Astrocyte of the hippocampus (primary cell): ENCODE results near the gene CD99.
A peak's percentile ranks its signal among the peaks of the same experiment; 100 is the strongest.
"Not testable (repeated sequence)": the region's sequence is repeated elsewhere in the genome, so short reads cannot be mapped to it uniquely, and the experiment has no call there.

Experiments used
- DNase-seq: peaks from one replicate; pipeline ENCODE4 v3.0.0; 2011; ENCODE audit warnings: low read depth, low spot score

The CD99 gene

DNA sequence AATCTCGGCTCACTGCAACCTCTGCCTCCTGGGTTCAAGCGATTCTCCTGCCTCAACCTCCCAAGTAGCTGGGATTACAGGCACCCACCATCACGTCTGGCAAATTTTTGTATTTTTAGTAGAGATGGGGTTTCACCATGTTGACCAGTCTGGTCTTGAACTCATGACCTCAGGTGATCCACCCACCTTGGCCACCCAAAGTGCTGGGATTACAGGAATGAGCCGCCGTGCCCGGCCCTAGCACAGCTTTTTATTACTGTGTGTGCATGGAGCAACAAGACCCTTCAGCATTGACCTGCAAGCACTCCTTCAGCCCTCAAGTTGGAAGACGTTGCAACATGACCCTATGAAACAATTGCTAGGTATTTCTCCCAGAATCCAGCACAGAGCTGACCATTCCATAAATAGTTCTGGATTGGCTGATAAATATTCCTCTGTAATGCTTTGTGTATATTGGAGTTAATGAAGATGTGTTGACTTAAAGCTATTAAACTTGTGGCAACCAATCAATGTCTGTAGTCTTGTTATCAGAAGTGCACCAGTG, 15.4 kb upstream of the CD99 start:
- DNase-seq = not testable (repeated sequence)

DNA sequence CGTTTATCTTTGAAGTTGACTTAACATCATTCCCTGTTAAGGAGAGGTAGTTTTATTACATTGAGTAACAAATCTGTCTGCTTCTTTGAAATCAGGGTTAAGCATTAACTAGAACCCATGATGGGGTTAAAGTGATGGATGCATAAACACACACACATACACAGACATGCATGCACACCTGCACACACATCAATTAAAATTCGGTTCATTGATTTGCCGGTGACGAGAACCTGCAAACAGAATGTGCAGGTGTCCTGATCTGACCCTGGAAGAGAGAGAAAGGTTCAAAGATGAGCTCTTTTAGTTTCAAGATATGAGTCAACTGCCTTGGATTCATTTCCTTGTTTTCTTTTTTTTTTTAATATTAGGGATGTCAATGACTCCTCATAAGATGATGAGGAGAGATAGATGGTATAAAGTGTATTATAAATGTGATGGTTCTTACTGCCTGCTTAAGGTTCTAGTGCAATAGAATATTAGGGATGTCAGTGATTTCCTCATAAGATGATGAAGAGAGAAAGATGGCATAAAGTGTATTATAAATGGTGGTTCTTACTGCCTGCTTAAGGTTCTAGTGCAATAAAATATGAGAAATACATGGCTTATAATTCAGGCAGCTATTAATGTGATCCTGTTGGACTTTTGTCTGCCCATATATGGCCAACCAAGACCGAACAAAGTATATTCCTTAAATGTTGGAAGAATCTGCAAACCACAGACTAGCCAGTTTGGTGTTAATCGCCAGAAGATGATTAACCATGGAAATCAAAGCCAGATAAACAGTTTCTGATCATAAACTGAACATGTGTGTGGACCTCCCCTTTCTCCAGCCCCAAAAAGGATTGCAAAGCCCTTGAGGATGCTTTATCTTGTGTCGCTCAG, 14.1 kb upstream of the CD99 start:
- DNase-seq = peak; percentile 27

DNA sequence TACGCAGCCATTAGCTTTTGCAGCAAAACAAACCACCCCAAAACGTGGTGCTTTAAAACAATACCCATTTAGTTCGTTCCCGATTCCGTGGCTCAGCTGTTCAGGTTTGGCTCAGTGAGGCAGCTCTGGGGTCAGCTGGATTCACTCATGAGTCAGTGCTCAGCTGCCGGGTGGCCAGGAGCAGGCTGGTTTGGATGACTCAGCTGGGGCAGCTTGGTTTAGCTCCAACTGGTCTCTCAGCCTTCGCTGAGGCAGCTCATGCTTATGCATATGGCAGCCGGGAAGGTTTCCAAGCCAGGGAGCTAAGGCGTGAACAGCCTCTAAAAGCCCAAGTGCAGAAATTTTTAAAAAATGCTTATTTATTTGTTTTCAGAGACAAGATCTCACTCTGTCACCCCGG, 13.3 kb upstream of the CD99 start:
- DNase-seq = peak; percentile 98

DNA sequence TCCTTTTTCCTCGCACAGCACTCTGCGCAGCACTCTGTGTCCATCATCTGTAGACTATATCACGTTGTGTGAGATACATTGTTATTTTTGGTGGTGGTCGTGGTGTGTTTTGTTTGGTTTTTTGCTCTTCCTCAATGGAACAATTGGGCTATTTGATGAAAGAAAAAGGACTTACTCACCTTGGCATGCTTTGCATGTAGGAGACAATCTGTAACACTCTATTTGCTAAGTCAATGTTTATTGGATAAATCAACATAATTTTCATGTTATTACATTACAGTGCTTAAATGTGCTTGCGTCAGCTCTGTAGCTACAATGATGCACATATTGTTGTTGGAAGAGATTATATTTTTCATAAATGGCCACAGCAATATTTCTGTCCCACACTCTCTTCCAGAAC, 12.5 kb upstream of the CD99 start:
- DNase-seq = no peak

- DNase-seq = peak; percentile 82
These were observed 11.3 kb upstream of the CD99 start for GRCh38 chrX:2679534-2680485.

DNA sequence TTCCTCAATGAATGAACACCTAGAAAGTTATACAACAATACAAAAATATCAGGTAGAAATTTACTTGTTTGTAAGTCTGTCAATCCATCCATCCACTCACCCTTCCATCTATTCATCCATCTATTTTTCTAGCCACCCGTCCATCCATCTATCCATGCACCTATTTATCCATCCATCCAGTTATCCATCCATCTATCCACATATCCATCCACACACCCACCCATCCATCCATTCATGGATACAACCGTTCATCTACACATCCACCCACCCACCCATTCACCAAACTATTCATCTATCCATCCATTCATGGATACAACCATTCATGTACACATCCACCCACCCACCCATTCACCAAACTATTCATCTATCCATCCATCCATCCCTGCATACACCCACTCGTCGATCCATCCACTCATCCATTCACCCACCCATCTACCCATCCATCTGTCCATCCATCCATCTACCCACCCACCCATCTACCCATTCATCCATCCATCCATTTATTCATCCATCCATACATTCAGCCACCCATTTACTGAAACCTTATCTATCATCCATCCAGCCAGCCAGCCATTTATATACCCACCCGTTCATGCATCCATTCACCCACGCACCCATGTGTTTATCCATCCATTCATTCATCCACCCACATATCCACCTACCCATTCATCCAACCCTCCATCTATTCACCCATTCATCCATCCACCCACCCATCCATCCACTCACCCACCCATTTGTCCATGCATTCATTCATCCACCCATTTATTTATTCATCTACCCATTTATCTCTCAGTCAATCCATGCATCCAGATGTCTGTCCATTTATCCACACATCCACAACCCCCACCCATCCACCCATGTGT, 10.4 kb upstream of the CD99 start:
- no peak for DNase-seq

GRCh38 chrX:2682565-2683177, 8.4 kb upstream of the CD99 start:
- no peak for DNase-seq

DNA sequence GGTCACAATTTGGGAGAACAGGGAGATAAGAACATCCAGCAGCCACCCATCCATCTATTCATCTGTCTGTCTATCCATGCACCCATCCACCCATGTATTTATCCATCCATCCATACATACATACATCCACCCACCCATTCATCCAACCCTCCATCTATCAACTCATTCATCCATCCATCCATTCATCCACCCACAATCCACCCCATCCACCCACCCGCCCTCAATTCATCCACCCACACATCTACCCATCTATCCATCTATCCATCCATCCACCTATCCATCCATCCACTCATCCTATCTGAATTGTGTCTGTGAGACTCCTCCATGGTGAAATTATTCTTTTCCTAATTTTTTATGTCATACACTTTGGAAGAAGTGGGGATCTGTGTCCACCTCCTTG, 6.8 kb upstream of the CD99 start:
- no peak for DNase-seq

DNA sequence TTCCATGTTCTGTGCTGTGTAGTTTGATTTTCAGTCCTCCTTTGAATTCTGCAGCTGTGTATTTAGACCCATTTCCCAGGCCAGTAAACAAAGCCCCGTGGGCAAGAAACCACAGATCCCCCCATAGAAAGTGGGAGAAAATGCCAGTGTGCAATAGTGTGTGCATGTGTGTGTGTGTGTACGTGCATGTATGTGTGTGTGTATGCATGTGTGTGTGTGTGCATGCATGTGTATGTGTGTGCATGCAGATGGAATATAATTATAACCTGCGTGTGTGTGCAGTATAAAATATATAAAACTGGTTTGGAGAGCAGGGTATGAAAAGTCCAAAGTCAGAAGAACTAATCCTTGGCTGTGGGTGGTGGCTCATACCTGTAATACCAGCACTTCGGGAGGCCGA, 5.2 kb upstream of the CD99 start:
- DNase-seq = no peak

DNA sequence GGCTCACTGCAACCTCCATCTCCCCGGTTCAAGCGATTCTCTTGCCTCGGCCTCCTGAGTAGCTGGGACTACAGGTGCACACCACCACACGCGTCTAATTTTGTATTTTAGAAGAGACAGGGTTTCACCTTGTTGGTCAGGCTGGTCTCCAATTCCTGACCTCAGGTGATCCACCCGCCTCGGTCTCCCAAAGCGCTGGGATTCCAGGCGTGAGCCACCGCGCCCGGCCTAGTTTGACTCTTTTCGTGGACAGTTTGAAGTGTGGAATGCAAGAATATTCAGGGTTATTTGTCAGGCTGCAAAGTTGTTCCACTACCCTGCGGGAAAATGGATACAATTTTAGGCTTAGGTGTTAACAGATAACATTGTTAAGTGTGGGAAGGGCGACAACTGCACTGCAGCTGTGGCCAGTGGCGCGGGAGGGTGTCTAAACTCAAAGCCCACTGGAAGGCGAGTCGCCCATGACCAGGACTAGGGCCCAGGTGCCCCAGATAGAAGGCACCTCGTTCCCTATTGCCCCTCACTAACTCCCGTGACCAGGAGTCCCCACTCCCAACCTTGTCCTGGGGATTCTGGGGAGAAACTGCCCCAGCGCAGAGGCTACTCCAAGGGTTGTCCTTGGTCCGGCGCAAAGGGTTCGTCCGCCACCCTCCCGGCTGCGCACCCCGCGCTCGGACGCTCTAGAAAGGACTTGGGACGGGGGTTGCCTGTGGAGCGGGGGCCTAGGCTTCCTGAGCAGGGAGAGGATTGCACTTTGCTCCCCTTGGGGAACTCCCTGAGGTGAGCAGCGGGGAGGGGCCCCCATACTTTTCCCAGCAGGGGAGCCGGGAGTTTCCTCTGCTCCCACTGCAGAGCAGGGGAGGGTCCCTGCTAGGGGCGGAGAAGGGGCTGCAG, 1.1 kb upstream of the CD99 start:
- DNase-seq = no peak

DNA sequence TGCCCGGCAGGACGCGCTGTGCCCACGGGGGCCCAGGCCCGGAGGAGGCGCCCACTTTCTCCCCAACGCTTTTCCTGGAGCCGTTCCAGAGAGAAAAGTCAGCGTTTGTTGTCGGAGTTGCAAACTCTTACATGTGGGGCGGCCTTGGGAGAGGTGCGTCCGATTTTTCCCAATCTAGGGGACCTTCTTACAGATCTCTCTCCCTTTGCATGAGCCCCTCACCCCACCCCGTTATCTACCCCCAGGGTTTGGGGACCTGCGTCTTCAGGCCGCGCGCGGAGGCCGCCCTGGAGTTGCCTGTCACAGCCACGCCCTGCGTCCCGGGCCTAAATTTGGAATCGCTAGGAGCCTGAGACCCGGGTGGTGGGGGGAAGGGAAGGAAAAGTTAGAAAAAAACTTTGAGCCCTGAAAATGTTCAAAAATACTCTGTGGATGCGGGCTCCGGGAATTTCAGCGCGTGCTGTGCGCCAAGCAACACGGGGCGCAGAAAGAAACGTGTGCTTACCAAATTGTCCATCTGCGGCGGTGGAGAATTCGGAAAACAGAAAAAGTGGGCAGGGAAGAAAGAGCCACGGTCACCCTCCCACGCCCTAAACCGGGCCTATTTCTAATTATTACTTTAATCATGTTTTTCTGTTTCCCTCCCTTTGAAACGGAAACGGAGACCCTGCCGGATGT, 587 bp downstream of the CD99 start:
- DNase-seq = peak; percentile 61

GRCh38 chrX:2692221-2693112, 1.4 kb downstream of the CD99 start:
- DNase-seq = peak; percentile 60

DNA sequence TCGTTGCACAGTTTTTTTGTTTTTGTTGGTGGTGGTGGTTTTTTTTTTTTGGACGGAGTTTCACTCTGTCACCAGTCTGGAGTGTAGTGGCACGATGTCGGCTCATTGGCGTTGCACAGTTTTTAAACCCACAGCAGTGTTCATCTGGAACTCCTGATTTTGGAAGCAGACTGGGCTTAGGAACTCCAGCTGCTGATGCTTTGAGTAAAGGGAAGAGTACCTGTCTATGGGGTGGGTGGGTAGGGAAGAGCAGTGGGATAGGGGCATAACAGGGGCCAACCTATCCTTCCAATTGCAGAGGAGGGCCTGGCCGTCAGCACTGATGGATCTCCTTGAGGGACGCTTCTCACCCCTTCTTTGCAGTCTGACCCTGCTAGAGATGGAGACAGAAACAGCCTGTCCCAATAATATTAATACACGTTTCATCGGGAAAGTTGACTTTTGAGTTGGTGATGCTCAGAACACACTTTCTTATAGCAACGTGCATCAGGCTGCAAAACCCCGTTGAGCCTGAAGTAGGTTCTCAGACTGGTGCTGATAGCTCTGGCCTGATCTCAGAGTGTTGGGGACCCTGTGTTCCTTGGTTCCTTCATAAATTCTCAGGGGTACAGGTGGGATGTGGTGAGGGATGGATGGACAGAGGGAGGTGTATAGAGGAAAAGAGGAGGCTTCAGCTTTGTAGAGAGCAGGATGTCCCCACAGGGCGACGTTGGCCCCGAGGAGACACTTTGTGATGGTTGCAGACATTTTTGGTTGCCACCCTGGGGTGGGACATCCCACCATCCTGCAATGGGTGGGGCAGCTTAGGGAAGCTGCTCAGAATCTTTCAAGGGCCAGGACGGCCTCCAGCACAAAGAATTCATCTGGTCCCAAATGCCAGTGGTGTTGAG, 2.3 kb downstream of the CD99 start:
- DNase-seq = no peak

GRCh38 chrX:2694914-2695267, 3.8 kb downstream of the CD99 start:
- DNase-seq = no peak

DNA sequence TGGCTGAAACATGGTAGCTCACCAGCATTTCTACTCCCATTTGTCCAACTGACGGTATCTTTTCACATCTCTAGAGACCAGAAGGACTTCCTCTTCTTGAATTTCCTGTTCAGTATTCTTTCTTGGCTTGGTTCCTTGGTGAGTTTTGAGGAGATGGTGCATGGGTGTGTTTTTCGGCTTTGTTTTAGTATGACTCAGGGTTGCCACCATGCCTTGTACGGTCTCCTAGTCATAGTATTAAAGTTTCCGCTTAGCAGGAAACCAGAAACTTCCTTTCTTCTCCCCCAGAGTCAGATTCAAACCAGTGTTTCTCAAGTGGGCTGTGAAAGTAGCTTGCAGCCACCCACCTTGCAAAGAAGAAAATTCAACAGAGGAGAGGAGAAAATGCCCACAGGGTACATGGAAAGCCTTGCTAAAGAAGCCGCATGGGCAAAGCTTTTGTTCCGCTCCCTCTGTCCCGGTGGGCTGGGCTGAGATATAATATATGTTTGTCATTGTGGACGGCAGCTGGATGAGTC, 5.7 kb downstream of the CD99 start:
- DNase-seq = peak; percentile 67

DNA sequence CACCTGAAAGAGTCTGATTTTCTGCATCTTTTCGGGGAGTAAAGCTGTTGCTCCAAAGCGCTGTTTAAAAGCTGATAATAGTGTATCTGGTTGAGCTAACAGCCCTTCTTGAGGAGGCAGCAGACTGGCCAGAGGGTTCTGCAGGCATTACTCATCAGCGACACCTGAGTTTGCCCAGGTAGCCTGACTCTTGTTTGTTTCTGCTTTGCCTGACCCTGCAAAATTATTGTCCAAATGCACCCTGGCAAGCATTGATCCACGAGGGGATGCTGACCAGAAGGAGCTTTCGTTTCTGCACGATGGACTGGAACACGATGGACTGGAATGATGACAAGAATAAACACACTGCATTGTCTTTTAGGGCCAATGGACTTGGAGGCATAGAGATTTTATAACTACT, 6.2 kb downstream of the CD99 start:
- DNase-seq = no peak

GRCh38 chrX:2697741-2698299, 6.7 kb downstream of the CD99 start:
- DNase-seq = no peak
